ENCODE measurements around the gene CRTAC1.

Gene CRTAC1

GRCh38 chr10:97932932-97933530, 97.4 kb downstream of the CRTAC1 start:
- H3K27me3 ChIP-seq (ENCODE audit: control insufficient read depth in 1 of 2, insufficient read depth in 2 of 2, low read length in 2 of 2): peaks cover 0 to 3% of the 10 kb centered on the region in 2 donors
- no peaks in the 10 kb centered on the region for H3K4me1 ChIP-seq (ENCODE audit: insufficient read depth, low read length)
- H3K27ac ChIP-seq (ENCODE audit: low read depth, low read length): no peak overlapping the region
- H3K9me3 ChIP-seq (ENCODE audit: low read length): no peaks in the 10 kb centered on the region
- H3K4me3 ChIP-seq (ENCODE audit: low read depth in 1 of 2, low read length in 2 of 2): no peak overlapping the region
- no peaks in the 10 kb centered on the region for H3K36me3 ChIP-seq (ENCODE audit: insufficient read depth, low read length)
- no peak overlapping the region for H3K9ac ChIP-seq (ENCODE audit: low read length)

- Histone ChIP-seq H3K4me3 (ENCODE audit: low read depth in 1 of 2, low read length in 2 of 2) (no peak overlapping the region), H3K27ac (ENCODE audit: low read depth, low read length) (no peak overlapping the region), H3K4me1 (ENCODE audit: insufficient read depth, low read length) (no peaks in the 10 kb centered on the region), H3K27me3 (ENCODE audit: control insufficient read depth in 1 of 2, insufficient read depth in 2 of 2, low read length in 2 of 2) (peaks cover 0 to 8% of the 10 kb centered on the region in 2 donors), H3K36me3 (ENCODE audit: insufficient read depth, low read length) (no peaks in the 10 kb centered on the region), H3K9ac (ENCODE audit: low read length) (no peak overlapping the region), H3K9me3 (ENCODE audit: low read length) (no peaks in the 10 kb centered on the region)
Measured at GRCh38 chr10:97931041-97931440, 99.4 kb downstream of the CRTAC1 start.

- Histone ChIP-seq H3K9me3 (ENCODE audit: low read length) (no peaks in the 10 kb centered on the region), H3K27ac (ENCODE audit: low read depth, low read length) (no peak overlapping the region), H3K36me3 (ENCODE audit: insufficient read depth, low read length) (no peaks in the 10 kb centered on the region), H3K4me1 (ENCODE audit: insufficient read depth, low read length) (no peaks in the 10 kb centered on the region), H3K4me3 (ENCODE audit: low read depth in 1 of 2, low read length in 2 of 2) (no peak overlapping the region), H3K27me3 (ENCODE audit: control insufficient read depth in 1 of 2, insufficient read depth in 2 of 2, low read length in 2 of 2) (peaks cover 0 to 8% of the 10 kb centered on the region in 2 donors), H3K9ac (ENCODE audit: low read length) (no peak overlapping the region)
Measured at GRCh38 chr10:97928897-97929296, 101.5 kb downstream of the CRTAC1 start.

GRCh38 chr10:97927622-97928021, 102.8 kb downstream of the CRTAC1 start:
- peaks cover 0 to 8% of the 10 kb centered on the region in 2 donors for H3K27me3 ChIP-seq (ENCODE audit: control insufficient read depth in 1 of 2, insufficient read depth in 2 of 2, low read length in 2 of 2)
- no peaks in the 10 kb centered on the region for H3K36me3 ChIP-seq (ENCODE audit: insufficient read depth, low read length)
- no peaks in the 10 kb centered on the region for H3K4me1 ChIP-seq (ENCODE audit: insufficient read depth, low read length)
- H3K9me3 ChIP-seq (ENCODE audit: low read length): no peaks in the 10 kb centered on the region
- no peak overlapping the region for H3K9ac ChIP-seq (ENCODE audit: low read length)
- H3K4me3 ChIP-seq (ENCODE audit: low read depth in 1 of 2, low read length in 2 of 2): no peak overlapping the region
- H3K27ac ChIP-seq (ENCODE audit: low read depth, low read length): no peak overlapping the region

GRCh38 chr10:97926055-97926454, 104.4 kb downstream of the CRTAC1 start:
- Histone ChIP-seq H3K27me3 (ENCODE audit: control insufficient read depth in 1 of 2, insufficient read depth in 2 of 2, low read length in 2 of 2) (peaks cover 0 to 8% of the 10 kb centered on the region in 2 donors), H3K27ac (ENCODE audit: low read depth, low read length) (no peak overlapping the region), H3K9me3 (ENCODE audit: low read length) (no peaks in the 10 kb centered on the region), H3K36me3 (ENCODE audit: insufficient read depth, low read length) (no peaks in the 10 kb centered on the region), H3K4me1 (ENCODE audit: insufficient read depth, low read length) (peaks cover 11% of the 10 kb centered on the region), H3K4me3 (ENCODE audit: low read depth in 1 of 2, low read length in 2 of 2) (no peak overlapping the region), H3K9ac (ENCODE audit: low read length) (no peak overlapping the region)

- H3K4me3 ChIP-seq (ENCODE audit: low read depth in 1 of 2, low read length in 2 of 2): no peak overlapping the region
- H3K9me3 ChIP-seq (ENCODE audit: low read length): no peaks in the 10 kb centered on the region
- H3K27me3 ChIP-seq (ENCODE audit: control insufficient read depth in 1 of 2, insufficient read depth in 2 of 2, low read length in 2 of 2): peaks cover 0 to 8% of the 10 kb centered on the region in 2 donors
- H3K36me3 ChIP-seq (ENCODE audit: insufficient read depth, low read length): no peaks in the 10 kb centered on the region
- H3K9ac ChIP-seq (ENCODE audit: low read length): no peak overlapping the region
- H3K4me1 ChIP-seq (ENCODE audit: insufficient read depth, low read length): peaks cover 11% of the 10 kb centered on the region
- H3K27ac ChIP-seq (ENCODE audit: low read depth, low read length): no peak overlapping the region
Measured at GRCh38 chr10:97925308-97925938, 105.0 kb downstream of the CRTAC1 start.

GRCh38 chr10:97924678-97925077, 105.7 kb downstream of the CRTAC1 start:
- peaks cover 4 to 8% of the 10 kb centered on the region in 2 donors for H3K27me3 ChIP-seq (ENCODE audit: control insufficient read depth in 1 of 2, insufficient read depth in 2 of 2, low read length in 2 of 2)
- H3K4me1 ChIP-seq (ENCODE audit: insufficient read depth, low read length): peaks cover 11% of the 10 kb centered on the region
- H3K36me3 ChIP-seq (ENCODE audit: insufficient read depth, low read length): no peaks in the 10 kb centered on the region
- H3K27ac ChIP-seq (ENCODE audit: low read depth, low read length): no peak overlapping the region
- H3K9ac ChIP-seq (ENCODE audit: low read length): no peak overlapping the region
- H3K4me3 ChIP-seq (ENCODE audit: low read depth in 1 of 2, low read length in 2 of 2): no peak overlapping the region
- H3K9me3 ChIP-seq (ENCODE audit: low read length): no peaks in the 10 kb centered on the region

- peaks cover 11% of the 10 kb centered on the region for H3K4me1 ChIP-seq (ENCODE audit: insufficient read depth, low read length)
Measured at GRCh38 chr10:97923476-97923875, 106.9 kb downstream of the CRTAC1 start.

GRCh38 chr10:97923057-97923456, 107.4 kb downstream of the CRTAC1 start:
- Histone ChIP-seq H3K9ac (ENCODE audit: low read length) (no peak overlapping the region), H3K36me3 (ENCODE audit: insufficient read depth, low read length) (no peaks in the 10 kb centered on the region), H3K4me1 (ENCODE audit: insufficient read depth, low read length) (peaks cover 11% of the 10 kb centered on the region), H3K4me3 (ENCODE audit: low read depth in 1 of 2, low read length in 2 of 2) (no peak overlapping the region), H3K9me3 (ENCODE audit: low read length) (no peaks in the 10 kb centered on the region), H3K27ac (ENCODE audit: low read depth, low read length) (no peak overlapping the region), H3K27me3 (ENCODE audit: control insufficient read depth in 1 of 2, insufficient read depth in 2 of 2, low read length in 2 of 2) (peaks cover 4 to 5% of the 10 kb centered on the region in 2 donors)

More at GRCh38 chr10:97923476-97923875, 106.9 kb downstream of the CRTAC1 start:
- Histone ChIP-seq H3K27ac (ENCODE audit: low read depth, low read length) (no peak overlapping the region), H3K36me3 (ENCODE audit: insufficient read depth, low read length) (no peaks in the 10 kb centered on the region), H3K4me3 (ENCODE audit: low read depth in 1 of 2, low read length in 2 of 2) (no peak overlapping the region), H3K9ac (ENCODE audit: low read length) (no peak overlapping the region), H3K9me3 (ENCODE audit: low read length) (no peaks in the 10 kb centered on the region), H3K27me3 (ENCODE audit: control insufficient read depth in 1 of 2, insufficient read depth in 2 of 2, low read length in 2 of 2) (peaks cover 4 to 8% of the 10 kb centered on the region in 2 donors)

- peaks cover 11% of the 10 kb centered on the region for H3K4me1 ChIP-seq (ENCODE audit: insufficient read depth, low read length)
- H3K36me3 ChIP-seq (ENCODE audit: insufficient read depth, low read length): no peaks in the 10 kb centered on the region
- no peaks in the 10 kb centered on the region for H3K9me3 ChIP-seq (ENCODE audit: low read length)
- no peak overlapping the region for H3K4me3 ChIP-seq (ENCODE audit: low read depth in 1 of 2, low read length in 2 of 2)
- no peak overlapping the region for H3K9ac ChIP-seq (ENCODE audit: low read length)
- H3K27ac ChIP-seq (ENCODE audit: low read depth, low read length): no peak overlapping the region
- peaks cover 0 to 4% of the 10 kb centered on the region in 2 donors for H3K27me3 ChIP-seq (ENCODE audit: control insufficient read depth in 1 of 2, insufficient read depth in 2 of 2, low read length in 2 of 2)
Measured at GRCh38 chr10:97922022-97922758, 108.2 kb downstream of the CRTAC1 start.

- Histone ChIP-seq H3K27ac (ENCODE audit: low read depth, low read length) (no peak overlapping the region), H3K4me1 (ENCODE audit: insufficient read depth, low read length) (peaks cover 11% of the 10 kb centered on the region), H3K9ac (ENCODE audit: low read length) (no peak overlapping the region)
Measured at GRCh38 chr10:97921581-97922021, 108.8 kb downstream of the CRTAC1 start.

More at GRCh38 chr10:97921581-97922021, 108.8 kb downstream of the CRTAC1 start:
- Histone ChIP-seq H3K27me3 (ENCODE audit: control insufficient read depth in 1 of 2, insufficient read depth in 2 of 2, low read length in 2 of 2) (peaks cover 0 to 4% of the 10 kb centered on the region in 2 donors), H3K9me3 (ENCODE audit: low read length) (no peaks in the 10 kb centered on the region), H3K36me3 (ENCODE audit: insufficient read depth, low read length) (no peaks in the 10 kb centered on the region), H3K4me3 (ENCODE audit: low read depth in 1 of 2, low read length in 2 of 2) (no peak overlapping the region)

All from muscle layer of colon (tissue), 2 donors.